ENCODE data around the gene TFCP2L1.

Gene TFCP2L1

GRCh38 chr2:121189661-121190381 is 95.2 kb downstream of the TFCP2L1 start:
- Histone ChIP-seq H3K36me3 (ENCODE audit: insufficient read depth, low read length) (no peaks in the 10 kb centered on the region), H3K27me3 (ENCODE audit: insufficient read depth, low read length) (no peaks in the 10 kb centered on the region), H3K4me1 (ENCODE audit: insufficient read depth, low read length, severe bottlenecking) (no peaks in the 10 kb centered on the region), H3K4me3 (ENCODE audit: low read depth, low read length, poor library complexity, severe bottlenecking) (no peak overlapping the region), H3K9ac (ENCODE audit: low read length) (no peak overlapping the region), H3K27ac (ENCODE audit: low read depth, low read length, poor library complexity, severe bottlenecking) (no peak overlapping the region), H3K9me3 (ENCODE audit: low read length) (no peaks in the 10 kb centered on the region), H3K4me2 (ENCODE audit: low read length) (no peak overlapping the region), H3K9me2 (ENCODE audit: low read depth, low read length) (no peaks in the 10 kb centered on the region), H3K79me2 (ENCODE audit: insufficient read depth, low read length) (no peaks in the 10 kb centered on the region), H3F3A (ENCODE audit: insufficient read depth, low read length) (no peaks in the 10 kb centered on the region), H4K20me1 (ENCODE audit: insufficient read depth, low read length) (no peaks in the 10 kb centered on the region), H2AFZ (ENCODE audit: low read length) (no peak overlapping the region)
- TF ChIP-seq CTCF (IDR thresholded peaks at IDR 0.05; ENCODE audit: low read length) (no peak), EZH2 (IDR thresholded peaks at IDR 0.05; ENCODE audit: borderline replicate concordance, low read length) (no peak)

GRCh38 chr2:121189011-121189410 is 96.0 kb downstream of the TFCP2L1 start:
- H3K79me2 ChIP-seq (ENCODE audit: insufficient read depth, low read length) = no peaks in the 10 kb centered on the region
- H3F3A ChIP-seq (ENCODE audit: insufficient read depth, low read length) = no peaks in the 10 kb centered on the region
- no peaks in the 10 kb centered on the region for H3K9me2 ChIP-seq (ENCODE audit: low read depth, low read length)
- H3K4me2 ChIP-seq (ENCODE audit: low read length) = no peak overlapping the region
- no peaks in the 10 kb centered on the region for H4K20me1 ChIP-seq (ENCODE audit: insufficient read depth, low read length)
- no peak overlapping the region for H3K9ac ChIP-seq (ENCODE audit: low read length)
- no peaks in the 10 kb centered on the region for H3K4me1 ChIP-seq (ENCODE audit: insufficient read depth, low read length, severe bottlenecking)
- H3K9me3 ChIP-seq (ENCODE audit: low read length) = no peaks in the 10 kb centered on the region
- no peaks in the 10 kb centered on the region for H3K36me3 ChIP-seq (ENCODE audit: insufficient read depth, low read length)
- H2AFZ ChIP-seq (ENCODE audit: low read length) = no peak overlapping the region
- no peak overlapping the region for H3K4me3 ChIP-seq (ENCODE audit: low read depth, low read length, poor library complexity, severe bottlenecking)
- TF ChIP-seq CTCF (IDR thresholded peaks at IDR 0.05; ENCODE audit: low read length) = no peak
- no peak for TF ChIP-seq EZH2 (IDR thresholded peaks at IDR 0.05; ENCODE audit: borderline replicate concordance, low read length)
- no peaks in the 10 kb centered on the region for H3K27me3 ChIP-seq (ENCODE audit: insufficient read depth, low read length)
- no peak overlapping the region for H3K27ac ChIP-seq (ENCODE audit: low read depth, low read length, poor library complexity, severe bottlenecking)

GRCh38 chr2:121187982-121188411 is 97.0 kb downstream of the TFCP2L1 start:
- Histone ChIP-seq H3K4me2 (ENCODE audit: low read length) (no peak overlapping the region), H3K4me3 (ENCODE audit: low read depth, low read length, poor library complexity, severe bottlenecking) (no peak overlapping the region), H3K9me2 (ENCODE audit: low read depth, low read length) (no peaks in the 10 kb centered on the region), H3K4me1 (ENCODE audit: insufficient read depth, low read length, severe bottlenecking) (no peaks in the 10 kb centered on the region), H3K9ac (ENCODE audit: low read length) (no peak overlapping the region), H3K27me3 (ENCODE audit: insufficient read depth, low read length) (no peaks in the 10 kb centered on the region), H2AFZ (ENCODE audit: low read length) (no peak overlapping the region), H3K9me3 (ENCODE audit: low read length) (no peaks in the 10 kb centered on the region), H3K36me3 (ENCODE audit: insufficient read depth, low read length) (no peaks in the 10 kb centered on the region), H3K79me2 (ENCODE audit: insufficient read depth, low read length) (no peaks in the 10 kb centered on the region), H3F3A (ENCODE audit: insufficient read depth, low read length) (no peaks in the 10 kb centered on the region), H4K20me1 (ENCODE audit: insufficient read depth, low read length) (no peaks in the 10 kb centered on the region), H3K27ac (ENCODE audit: low read depth, low read length, poor library complexity, severe bottlenecking) (no peak overlapping the region)
- TF ChIP-seq EZH2 (IDR thresholded peaks at IDR 0.05; ENCODE audit: borderline replicate concordance, low read length) (no peak), CTCF (IDR thresholded peaks at IDR 0.05; ENCODE audit: low read length) (no peak)

Measured in OCI-LY1 (cell line).